ENCODE results near the gene CNNM3. TPM values are rescaled to one million over a fixed set of nuclear protein-coding genes. Genes with fewer than 3 reads are reported as not detected.

Gene CNNM3
- total RNA-seq, 1 donor from 2014 or later: 14.7 TPM

DNA sequence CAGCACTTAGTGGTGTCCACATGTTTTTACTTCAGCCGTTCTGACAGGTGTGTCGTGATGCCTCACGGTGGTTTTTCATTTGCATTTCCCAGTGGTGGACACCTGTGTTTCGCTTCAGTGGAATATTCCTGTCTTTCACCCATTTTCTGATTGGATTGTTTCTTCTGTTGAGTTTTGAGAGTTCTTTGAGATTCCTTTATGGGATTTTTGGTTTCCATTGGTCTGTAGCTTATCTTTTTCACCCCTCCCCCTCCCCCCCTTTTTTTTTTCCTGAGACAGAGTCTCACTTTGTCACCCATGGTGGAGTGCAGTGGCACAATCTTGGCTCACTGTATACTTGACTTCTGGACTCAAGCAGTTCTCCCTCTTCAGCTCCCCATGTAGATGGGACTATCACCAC, 19.8 kb downstream of the CNNM3 start:
- no peak overlapping the region for H3K4me3 Mint-ChIP-seq (ENCODE audit: unreplicated experiment)

DNA sequence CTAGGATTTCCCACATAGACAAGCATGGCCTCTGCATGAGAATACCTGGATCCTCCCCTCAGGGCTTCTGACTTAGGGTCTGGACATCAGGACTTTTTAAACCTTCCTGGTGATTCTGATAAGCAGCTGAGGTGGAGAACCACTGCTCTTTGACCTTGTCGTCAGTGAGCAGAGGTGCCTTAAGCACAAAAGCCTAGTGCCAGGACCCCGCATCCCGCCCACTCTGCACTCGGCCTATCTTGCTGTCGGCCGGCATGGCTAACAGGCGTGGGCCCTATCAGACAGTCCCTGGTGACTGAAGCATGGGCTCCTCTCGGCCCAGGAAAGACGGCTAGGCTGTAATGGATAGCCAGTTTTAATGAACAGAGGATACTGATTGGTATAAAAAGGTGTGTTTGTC, 21.5 kb downstream of the CNNM3 start:
- Mint-ChIP-seq H3K27me3 (ENCODE audit: unreplicated experiment) (peaks cover 4% of the 10 kb centered on the region), H3K36me3 (ENCODE audit: low read depth, unreplicated experiment) (peaks cover 5% of the 10 kb centered on the region), H3K4me3 (ENCODE audit: unreplicated experiment) (no peak overlapping the region), H3K4me1 (ENCODE audit: unreplicated experiment) (peaks cover 8% of the 10 kb centered on the region), H3K9me3 (ENCODE audit: unreplicated experiment) (no peaks in the 10 kb centered on the region), H3K27ac (ENCODE audit: unreplicated experiment) (no peak overlapping the region)
- DNase-seq (ENCODE audit: low spot score): no peak
- TF ChIP-seq, protein P1, sequence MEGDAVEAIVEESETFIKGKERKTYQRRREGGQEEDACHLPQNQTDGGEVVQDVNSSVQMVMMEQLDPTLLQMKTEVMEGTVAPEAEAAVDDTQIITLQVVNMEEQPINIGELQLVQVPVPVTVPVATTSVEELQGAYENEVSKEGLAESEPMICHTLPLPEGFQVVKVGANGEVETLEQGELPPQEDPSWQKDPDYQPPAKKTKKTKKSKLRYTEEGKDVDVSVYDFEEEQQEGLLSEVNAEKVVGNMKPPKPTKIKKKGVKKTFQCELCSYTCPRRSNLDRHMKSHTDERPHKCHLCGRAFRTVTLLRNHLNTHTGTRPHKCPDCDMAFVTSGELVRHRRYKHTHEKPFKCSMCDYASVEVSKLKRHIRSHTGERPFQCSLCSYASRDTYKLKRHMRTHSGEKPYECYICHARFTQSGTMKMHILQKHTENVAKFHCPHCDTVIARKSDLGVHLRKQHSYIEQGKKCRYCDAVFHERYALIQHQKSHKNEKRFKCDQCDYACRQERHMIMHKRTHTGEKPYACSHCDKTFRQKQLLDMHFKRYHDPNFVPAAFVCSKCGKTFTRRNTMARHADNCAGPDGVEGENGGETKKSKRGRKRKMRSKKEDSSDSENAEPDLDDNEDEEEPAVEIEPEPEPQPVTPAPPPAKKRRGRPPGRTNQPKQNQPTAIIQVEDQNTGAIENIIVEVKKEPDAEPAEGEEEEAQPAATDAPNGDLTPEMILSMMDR (IDR thresholded peaks at IDR 0.05; ENCODE audit: unreplicated experiment): no peak

More for the DNA sequence above, 19.8 kb downstream of the CNNM3 start:
- H3K4me1 Mint-ChIP-seq (ENCODE audit: unreplicated experiment): peaks cover 11% of the 10 kb centered on the region
- no peak for DNase-seq (ENCODE audit: low spot score)
- no peaks in the 10 kb centered on the region for H3K9me3 Mint-ChIP-seq (ENCODE audit: unreplicated experiment)
- H3K36me3 Mint-ChIP-seq (ENCODE audit: low read depth, unreplicated experiment): peaks cover 11% of the 10 kb centered on the region
- H3K27me3 Mint-ChIP-seq (ENCODE audit: unreplicated experiment): peaks cover 4% of the 10 kb centered on the region
- H3K27ac Mint-ChIP-seq (ENCODE audit: unreplicated experiment): no peak overlapping the region
- TF ChIP-seq, protein P1 (IDR thresholded peaks at IDR 0.05; ENCODE audit: unreplicated experiment): no peak

DNA sequence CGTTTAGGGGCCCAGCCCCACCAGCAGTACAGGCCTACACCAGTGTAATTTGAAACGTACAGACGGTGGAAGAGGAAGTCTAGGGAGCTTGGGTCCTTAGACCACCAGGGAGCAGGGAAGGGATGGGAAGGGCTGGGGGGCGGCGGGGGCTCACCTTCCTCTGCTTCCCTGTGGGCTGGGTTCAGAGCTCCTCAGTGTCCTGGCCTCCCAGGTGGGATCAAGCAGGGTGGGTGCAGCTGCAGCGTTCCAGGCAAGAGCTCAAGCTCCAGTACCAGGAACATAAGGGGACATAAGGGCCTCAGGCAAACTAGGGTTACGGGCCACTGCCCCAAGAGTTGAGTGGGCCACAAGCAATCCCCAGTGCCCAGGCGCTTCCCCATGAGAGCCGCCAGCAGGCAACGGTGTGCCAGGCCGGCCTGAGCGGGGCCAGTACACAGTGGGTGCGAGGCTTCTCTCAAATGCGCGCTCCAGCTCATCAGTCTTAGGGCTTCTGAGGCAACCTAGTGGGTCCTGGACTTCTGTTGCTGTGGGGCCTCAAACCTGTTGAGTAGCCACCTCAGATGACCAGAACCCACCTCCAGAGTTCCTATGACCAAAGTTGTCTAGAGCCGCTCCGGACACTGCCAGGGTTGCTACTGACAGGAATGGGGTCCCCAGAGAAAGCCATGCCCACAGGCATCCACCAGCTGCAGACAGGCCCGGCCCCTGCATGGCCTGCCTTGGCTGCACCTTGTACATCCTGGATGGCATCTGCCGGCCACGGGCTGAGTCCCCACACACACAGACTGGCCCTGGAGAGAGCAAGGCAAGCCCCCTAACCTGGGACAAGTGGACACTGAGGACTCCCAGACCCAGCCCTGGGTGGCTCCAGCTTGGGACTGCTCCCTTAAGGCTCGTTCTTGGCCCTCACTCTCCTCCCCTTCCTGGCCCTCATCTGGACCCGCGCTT, 22.6 kb downstream of the CNNM3 start:
- Mint-ChIP-seq H3K4me1 (ENCODE audit: unreplicated experiment) (peaks cover 5% of the 10 kb centered on the region), H3K4me3 (ENCODE audit: unreplicated experiment) (no peak overlapping the region), H3K9me3 (ENCODE audit: unreplicated experiment) (no peaks in the 10 kb centered on the region), H3K36me3 (ENCODE audit: low read depth, unreplicated experiment) (peaks cover 5% of the 10 kb centered on the region), H3K27me3 (ENCODE audit: unreplicated experiment) (peaks cover 1% of the 10 kb centered on the region), H3K27ac (ENCODE audit: unreplicated experiment) (no peak overlapping the region)
- no peak for DNase-seq (ENCODE audit: low spot score)
- TF ChIP-seq, protein P1 (IDR thresholded peaks at IDR 0.05; ENCODE audit: unreplicated experiment): no peak

DNA sequence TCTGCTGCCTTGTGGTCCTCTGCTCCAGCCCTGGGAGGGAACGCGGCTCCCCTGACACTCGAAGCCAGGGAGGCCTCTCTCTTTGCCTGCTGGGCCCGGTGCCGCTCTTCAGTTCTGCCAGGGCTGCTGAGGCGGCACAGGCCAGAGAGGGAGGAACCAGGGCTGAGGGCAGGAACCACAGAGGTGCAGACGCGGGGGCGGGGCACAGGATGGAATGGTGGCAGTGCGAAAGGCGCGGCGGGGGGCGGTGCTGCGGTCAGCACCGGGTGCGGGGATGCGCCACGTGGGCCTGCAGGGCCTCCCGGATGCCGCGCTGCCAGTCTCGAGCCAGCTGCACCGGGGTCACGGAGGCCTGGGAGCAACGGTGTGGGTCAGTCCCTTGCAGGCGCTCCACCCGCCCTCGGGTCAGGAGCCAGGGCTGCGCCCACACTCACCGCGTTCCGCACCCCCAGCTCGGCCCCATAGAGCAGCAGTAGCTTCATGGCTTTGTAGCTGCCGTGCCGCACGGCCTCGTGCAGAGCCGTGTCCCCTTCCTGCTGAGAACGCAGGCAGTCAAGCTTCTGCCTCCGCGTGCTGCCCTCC, 23.3 kb downstream of the CNNM3 start:
- peaks cover 5% of the 10 kb centered on the region for H3K36me3 Mint-ChIP-seq (ENCODE audit: low read depth, unreplicated experiment)
- TF ChIP-seq, protein P1 (IDR thresholded peaks at IDR 0.05; ENCODE audit: unreplicated experiment): no peak
- H3K4me1 Mint-ChIP-seq (ENCODE audit: unreplicated experiment): peaks cover 5% of the 10 kb centered on the region
- no peak for DNase-seq (ENCODE audit: low spot score)
- H3K27me3 Mint-ChIP-seq (ENCODE audit: unreplicated experiment): peaks cover 5% of the 10 kb centered on the region
- H3K27ac Mint-ChIP-seq (ENCODE audit: unreplicated experiment): no peak overlapping the region
- H3K9me3 Mint-ChIP-seq (ENCODE audit: unreplicated experiment): no peaks in the 10 kb centered on the region
- no peak overlapping the region for H3K4me3 Mint-ChIP-seq (ENCODE audit: unreplicated experiment)

All from endothelial cell (in vitro differentiated cells).